ENCODE results near the gene AFG3L2. TPM values are rescaled to one million over a fixed set of nuclear protein-coding genes. Genes with fewer than 3 reads are reported as not detected.

The AFG3L2 gene
- total and polyA plus RNA-seq, 9 of the 15 experiments (the other 6 are each of a cell fraction or from before 2014, with no cell fraction given): 24.1 to 109 (median 84.0) TPM

- no peaks in the 10 kb centered on the region for H4K20me1 ChIP-seq (replicated peaks; ENCODE audit: control insufficient read depth, insufficient read depth, low read length)
- H3K9me1 ChIP-seq (ENCODE audit: control insufficient read depth, insufficient read depth, low read length): no peaks in the 10 kb centered on the region
- peak overlapping the region; percentile 13 to 46; a peak in 2 of 4 replicates for H3K9ac ChIP-seq (ENCODE audit: insufficient read depth in 1 of 2, low read depth in 2 of 2, low read length in 2 of 2)
- no peaks in the 10 kb centered on the region for H3K9me3 ChIP-seq (replicated peaks; ENCODE audit: control insufficient read depth, insufficient read depth, low read depth, low read length)
- DNase-seq (ENCODE audit: extremely low read depth in 1 of 4, low spot score in 3 of 4): no peak
- H3K36me3 ChIP-seq (ENCODE audit: control insufficient read depth, insufficient read depth, low read length): no peaks in the 10 kb centered on the region
- peaks cover 12 to 15% of the 10 kb centered on the region in 2 experiments; a peak in 4 of 5 replicates for H3K4me1 ChIP-seq (replicated peaks in 1 of 2; ENCODE audit: control insufficient read depth in 2 of 2, insufficient read depth in 2 of 2, low read length in 2 of 2)
- no peaks in the 10 kb centered on the region for H3K27me3 ChIP-seq (ENCODE audit: control insufficient read depth in 2 of 2, insufficient read depth in 2 of 2, low read length in 2 of 2)
- POLR2A ChIA-PET: interaction anchor here (0.9 to 4.2 kb wide), 2 partner anchors 11 to 55 kb away, joined by 3 to 14 read pairs; no protein-coding TSS in a partner anchor
- in situ Hi-C loops (cut with MboI): no loop called here
- H3K27ac ChIP-seq (ENCODE audit: extremely low read depth, low read depth, low read length): peak overlapping the region; percentile 4; the same call in 1 of the 3 replicates
- intact Hi-C loops (cut with micrococcal nuclease): no loop called here
- WGBS (ENCODE audit: insufficient coverage, low coverage, missing lambda C conversion rate): 68% methylated on average over 16 of the region's 18 CpGs
- no TSS peak for BruUV-seq (replicated peaks)
- no peak for FAIRE-seq
- H3K4me2 ChIP-seq (ENCODE audit: insufficient read depth, low read length): peak overlapping the region; percentile 21; the same call in 1 of the 2 replicates
- peak overlapping the region; percentile 84 for H2AFZ ChIP-seq (ENCODE audit: low read depth, low read length)
- CTCF ChIA-PET (ENCODE audit: low intra/inter-chr PET ratio): no interaction called here
- H3K4me3 ChIP-seq: no peak overlapping the region
- H3K79me2 ChIP-seq (ENCODE audit: control insufficient read depth, insufficient read depth, low read length): no peaks in the 10 kb centered on the region
- ATAC-seq: no peak; the same call in 1 of the 3 replicates
- TF ChIP-seq ZNF644 (tag; IDR thresholded peaks at IDR 0.05; ENCODE audit: low read depth): no peak
- TF ChIP-seq ZBTB33 (CRISPR knock-in tag; IDR thresholded peaks at IDR 0.05): no peak
- TF ChIP-seq ZSCAN29 (IDR thresholded peaks at IDR 0.05): no peak
- no peak for TF ChIP-seq AFF1 (IDR thresholded peaks at IDR 0.05; ENCODE audit: low read depth in 1 of 2, partially characterized antibody in 2 of 2)
- no peak for TF ChIP-seq YY1 (IDR thresholded peaks at IDR 0.05; ENCODE audit: borderline replicate concordance in 1 of 3, control insufficient read depth in 1 of 3, extremely low read depth in 1 of 3, insufficient read depth in 3 of 3, insufficient read length in 1 of 3, insufficient replicate concordance in 2 of 3, low read depth in 1 of 3, low read length in 2 of 3)
- 0 out of 2 replicates have a peak, but pooled peaks have one; percentile 12 for TF ChIP-seq VEZF1 (CRISPR knock-in tag; IDR thresholded peaks at IDR 0.05)
- TF ChIP-seq CREB3L1 (IDR thresholded peaks at IDR 0.05; ENCODE audit: borderline replicate concordance, low read depth): no peak
- no peak for TF ChIP-seq NR2C1 (IDR thresholded peaks at IDR 0.05)
- no peak for TF ChIP-seq NR2C1 (tag; IDR thresholded peaks at IDR 0.05)
- TF ChIP-seq ETV1 (tag; conservative IDR thresholded peaks at IDR 0.05; ENCODE audit: low read depth): no peak
These were observed 81.5 kb downstream of the AFG3L2 start for GRCh38 chr18:12295389-12296086.
